RPMI8226 (cell line): ENCODE data around the gene MINDY1.

Experiments
- DNase-seq: peaks from one replicate; pipeline ENCODE4 v3.0.0-alpha.2; 2015

Gene MINDY1

GRCh38 chr1:150963321-150964163 lies 43.2 kb downstream of the MINDY1 start:
- DNase-seq = no peak

DNA sequence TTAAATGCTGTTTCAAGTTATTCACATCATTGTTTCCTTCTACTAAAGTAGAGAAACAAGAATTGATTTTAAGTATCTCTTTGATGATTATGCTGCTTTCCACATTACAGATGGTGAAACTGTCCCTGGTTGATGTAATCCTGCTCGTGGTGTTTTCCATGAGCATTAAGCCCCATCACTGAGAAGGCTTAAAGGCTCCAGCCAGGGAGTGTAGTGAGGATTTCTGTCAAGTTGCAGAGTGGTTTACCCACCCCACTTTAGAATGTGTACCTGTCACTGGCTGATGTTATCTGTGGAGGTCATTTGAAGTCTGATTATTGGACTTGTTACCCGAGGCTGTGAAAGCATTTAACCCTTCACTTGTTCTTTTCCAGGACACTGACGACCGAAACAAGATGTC lies 44.9 kb downstream of the MINDY1 start:
- no peak for DNase-seq

DNA sequence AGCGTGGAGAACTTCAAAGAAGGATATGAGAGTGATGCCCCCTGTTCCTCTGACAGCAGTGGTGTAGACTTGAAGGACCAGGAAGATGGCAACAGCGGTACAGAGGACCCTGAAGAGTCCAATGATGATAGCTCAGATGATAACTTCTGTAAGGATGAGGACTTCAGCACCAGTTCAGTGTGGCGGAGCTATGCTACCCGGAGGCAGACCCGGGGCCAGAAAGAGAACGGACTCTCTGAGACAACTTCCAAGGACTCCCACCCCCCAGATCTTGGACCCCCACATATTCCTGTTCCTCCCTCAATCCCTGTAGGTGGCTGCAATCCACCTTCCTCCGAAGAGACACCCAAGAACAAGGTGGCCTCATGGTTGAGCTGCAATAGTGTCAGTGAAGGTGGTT lies 46.1 kb downstream of the MINDY1 start:
- no peak for DNase-seq

DNA sequence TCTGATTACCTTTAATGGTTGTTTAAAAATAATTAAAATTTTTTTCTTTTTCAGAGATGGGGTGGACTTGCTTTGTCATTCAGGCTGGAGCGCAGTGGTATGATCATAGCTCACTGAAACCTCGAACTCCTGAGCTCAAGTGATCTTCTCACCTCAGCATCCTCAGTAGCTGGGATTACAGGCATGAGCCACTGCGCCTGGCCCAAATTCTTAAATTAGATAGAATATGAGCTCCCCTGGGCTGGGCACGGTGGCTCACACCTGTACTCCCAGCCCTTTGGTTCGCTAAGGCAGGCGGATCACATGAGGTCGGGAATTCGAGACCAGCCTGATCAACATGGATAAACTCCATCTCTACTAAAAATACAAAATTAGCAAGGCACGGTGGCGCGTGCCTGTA lies 49.0 kb downstream of the MINDY1 start:
- no peak for DNase-seq

DNA sequence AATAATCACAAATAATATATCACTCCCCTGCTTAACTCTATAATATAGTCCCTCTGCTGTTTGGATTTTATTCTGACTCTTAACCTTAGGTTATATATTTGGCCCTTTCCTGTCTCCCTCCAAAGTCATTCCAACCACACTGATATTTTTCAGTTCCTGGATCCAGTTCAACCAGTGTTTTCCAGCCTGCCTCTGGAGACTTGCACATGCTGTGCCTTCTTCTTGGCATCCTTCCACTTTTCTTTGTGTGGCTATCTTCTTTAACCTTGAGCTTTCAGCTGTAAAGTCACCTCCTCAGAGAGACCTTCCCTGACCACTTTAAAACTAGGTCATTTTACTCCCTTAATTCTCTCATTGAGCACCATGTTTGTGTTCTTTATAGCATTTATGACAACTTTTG lies 51.4 kb downstream of the MINDY1 start:
- no peak for DNase-seq

GRCh38 chr1:150954708-150955107 lies 52.0 kb downstream of the MINDY1 start:
- DNase-seq = no peak
